GM08714 (cell line): ENCODE measurements around the gene BATF2.
"Not testable (repeated sequence)": the region's sequence is repeated elsewhere in the genome, so short reads cannot be mapped to it uniquely, and the experiment has no call there.

ENCODE experiments used
- H3K4me3 ChIP-seq: fragments of 200-500 bp; sonication (Bioruptor generic); 2 replicates; pipeline ENCODE4 v1.5.1; 2014; ENCODE audit warnings: mild to moderate bottlenecking, low read length, inconsistent platforms
- ZNF274 ChIP-seq: IDR thresholded peaks from 2 replicates; pipeline ENCODE4 v1.6.1; 2012; ENCODE audit warnings: mild to moderate bottlenecking, low read depth, low read length

Gene BATF2

DNA sequence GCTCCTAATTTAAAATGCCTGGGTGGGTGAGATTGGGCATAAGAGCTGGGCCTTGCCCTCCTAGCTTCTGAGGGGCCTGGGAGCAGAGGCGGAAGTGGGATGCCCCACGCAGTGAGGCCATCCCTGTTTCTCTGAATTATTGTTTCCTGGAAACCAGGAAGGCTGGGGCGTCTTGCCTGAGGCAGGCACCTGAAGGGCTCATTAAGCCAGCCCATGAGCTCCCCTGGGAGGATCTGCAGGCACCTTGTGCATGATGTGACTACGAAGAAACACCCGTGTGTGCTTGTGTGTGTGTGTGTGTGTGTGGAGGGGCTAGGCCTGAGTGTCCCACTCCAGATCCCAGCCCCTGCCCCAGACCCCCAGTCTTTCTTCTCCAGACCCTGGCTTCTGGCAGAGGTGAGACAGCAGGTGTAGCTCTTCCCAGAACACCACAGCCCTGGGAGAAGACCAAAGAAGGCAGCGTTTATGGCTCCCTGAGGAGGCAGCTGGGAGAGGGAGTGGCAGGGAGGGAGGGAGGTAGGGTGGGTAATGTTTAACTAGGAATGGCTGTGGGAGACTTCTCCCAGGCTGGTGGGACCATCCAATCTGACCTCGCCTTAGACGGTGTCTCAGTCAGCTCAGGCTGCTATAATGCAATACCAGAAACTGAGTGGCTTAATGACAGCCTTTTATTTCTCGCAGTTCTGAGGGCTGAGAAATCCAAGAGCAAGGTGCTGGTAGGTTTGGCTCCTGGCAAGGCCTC lies 2.1 kb upstream of the BATF2 start:
- H3K4me3 ChIP-seq, result no peak overlapping the region
- TF ChIP-seq ZNF274, result no peak

DNA sequence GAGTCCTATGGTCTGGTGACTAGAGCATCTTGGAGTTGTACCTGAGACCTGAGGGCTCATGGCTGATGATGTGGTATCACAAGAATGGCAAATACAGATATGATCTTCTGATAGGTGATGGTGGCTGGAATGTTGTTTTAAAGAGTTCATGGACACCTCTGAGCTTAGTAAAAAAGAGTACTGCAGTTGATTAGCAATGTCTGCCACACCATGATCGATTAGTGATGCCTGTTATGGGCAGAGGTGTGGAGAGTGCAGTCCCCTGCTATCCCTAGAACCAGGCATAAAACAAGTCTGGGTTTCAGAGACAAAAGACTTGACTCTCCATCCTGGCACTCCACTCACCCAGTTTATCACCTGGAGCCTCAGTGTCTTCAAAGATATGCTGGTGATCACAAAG lies 1.4 kb upstream of the BATF2 start:
- H3K4me3 ChIP-seq, result no peak overlapping the region
- TF ChIP-seq ZNF274, result no peak

DNA sequence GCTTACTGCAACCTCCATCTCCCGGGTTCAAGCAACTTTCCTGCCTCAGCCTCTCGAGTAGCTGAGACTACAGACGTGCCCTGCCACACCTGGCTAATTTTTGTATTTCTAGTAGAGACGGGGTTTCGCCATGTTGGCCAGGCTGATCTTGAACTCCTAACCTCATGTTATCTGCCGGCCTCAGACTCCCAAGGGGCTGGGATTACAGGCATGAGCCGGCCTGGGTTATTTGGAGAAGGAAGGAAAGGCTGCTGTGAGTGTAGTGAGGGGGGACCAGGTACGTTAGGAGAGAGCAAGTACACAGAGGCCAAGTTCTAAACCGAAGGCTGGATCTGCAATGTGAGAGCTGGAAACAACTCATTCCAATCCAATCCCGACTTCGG lies 453 bp downstream of the BATF2 start:
- TF ChIP-seq ZNF274, result no peak
- H3K4me3 ChIP-seq, result no peak overlapping the region

DNA sequence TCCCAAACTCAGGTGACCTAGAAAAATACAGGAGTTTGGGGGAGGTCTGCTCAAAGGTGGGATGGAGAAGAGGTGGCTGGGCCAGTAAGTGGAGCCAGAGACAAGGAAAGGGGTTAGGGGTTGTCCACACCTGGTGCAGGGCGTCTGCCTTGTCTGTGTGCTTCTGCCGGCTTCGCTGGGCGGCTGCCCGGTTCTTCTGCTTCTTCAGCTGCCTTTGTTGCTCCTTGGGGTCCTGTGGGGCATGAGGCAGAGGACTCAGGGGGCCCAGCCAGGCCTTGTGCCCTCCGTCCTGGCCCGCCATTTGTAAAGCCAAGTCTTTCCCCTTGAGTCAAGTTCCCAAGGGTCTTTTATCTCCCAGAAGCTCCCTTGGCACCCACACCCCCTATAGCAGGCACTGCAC lies 2.5 kb downstream of the BATF2 start:
- no peak for TF ChIP-seq ZNF274
- H3K4me3 ChIP-seq, result no peak overlapping the region

DNA sequence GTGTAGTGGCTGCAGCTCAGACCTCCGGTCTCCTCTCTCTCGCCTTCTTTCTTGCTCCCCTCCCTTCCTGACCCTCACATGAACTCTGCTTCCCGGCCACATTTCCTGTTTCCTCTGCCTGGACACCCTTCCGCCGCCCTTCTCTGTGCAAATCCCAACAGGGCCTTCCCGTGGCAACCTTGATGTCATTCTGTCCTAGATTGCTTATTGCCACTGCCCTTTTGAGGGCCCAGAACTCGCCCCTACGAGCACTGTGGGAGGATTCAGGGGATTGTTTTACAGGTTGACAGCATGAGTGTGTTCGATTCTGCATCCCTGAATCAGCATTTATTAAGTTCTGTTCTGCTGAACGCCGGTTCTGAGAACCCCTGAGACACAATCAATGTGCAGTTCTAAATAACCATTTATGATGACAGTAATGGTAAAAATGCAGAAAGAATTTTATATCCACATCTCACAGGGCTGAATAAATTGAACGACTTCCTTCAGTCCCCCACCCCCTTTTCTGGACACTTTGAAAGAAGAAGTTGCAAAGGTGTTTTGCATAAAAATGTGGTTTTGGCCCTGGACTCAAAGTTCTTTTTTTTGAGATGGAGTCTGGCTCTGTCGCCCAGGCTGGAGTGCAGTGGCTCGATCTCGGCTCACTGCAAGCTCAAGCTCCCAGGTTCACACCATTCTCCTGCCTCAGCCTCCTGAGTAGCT lies 6.4 kb downstream of the BATF2 start:
- no peak for TF ChIP-seq ZNF274
- no peak overlapping the region for H3K4me3 ChIP-seq

DNA sequence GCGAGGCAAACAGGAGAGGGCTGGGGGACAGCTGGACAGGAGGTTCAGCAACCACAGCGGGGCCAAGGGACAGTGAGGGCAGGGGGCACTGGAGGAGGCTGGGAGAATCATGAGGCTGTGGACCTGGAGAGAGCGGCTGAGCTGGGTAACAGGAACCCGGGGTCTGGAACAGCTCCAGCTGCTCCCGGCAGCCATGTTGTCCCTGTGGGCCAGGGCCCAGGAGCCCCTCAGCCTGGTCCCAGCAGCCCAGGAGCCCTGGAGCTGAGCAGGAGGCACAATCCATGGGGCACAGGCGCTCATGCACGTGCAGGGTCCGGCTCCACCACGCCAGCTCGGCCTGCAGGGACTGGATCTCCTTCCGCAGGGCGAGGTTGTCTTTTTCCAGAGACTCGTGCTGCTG lies 7.4 kb downstream of the BATF2 start:
- TF ChIP-seq ZNF274, result no peak
- H3K4me3 ChIP-seq, result no peak overlapping the region

DNA sequence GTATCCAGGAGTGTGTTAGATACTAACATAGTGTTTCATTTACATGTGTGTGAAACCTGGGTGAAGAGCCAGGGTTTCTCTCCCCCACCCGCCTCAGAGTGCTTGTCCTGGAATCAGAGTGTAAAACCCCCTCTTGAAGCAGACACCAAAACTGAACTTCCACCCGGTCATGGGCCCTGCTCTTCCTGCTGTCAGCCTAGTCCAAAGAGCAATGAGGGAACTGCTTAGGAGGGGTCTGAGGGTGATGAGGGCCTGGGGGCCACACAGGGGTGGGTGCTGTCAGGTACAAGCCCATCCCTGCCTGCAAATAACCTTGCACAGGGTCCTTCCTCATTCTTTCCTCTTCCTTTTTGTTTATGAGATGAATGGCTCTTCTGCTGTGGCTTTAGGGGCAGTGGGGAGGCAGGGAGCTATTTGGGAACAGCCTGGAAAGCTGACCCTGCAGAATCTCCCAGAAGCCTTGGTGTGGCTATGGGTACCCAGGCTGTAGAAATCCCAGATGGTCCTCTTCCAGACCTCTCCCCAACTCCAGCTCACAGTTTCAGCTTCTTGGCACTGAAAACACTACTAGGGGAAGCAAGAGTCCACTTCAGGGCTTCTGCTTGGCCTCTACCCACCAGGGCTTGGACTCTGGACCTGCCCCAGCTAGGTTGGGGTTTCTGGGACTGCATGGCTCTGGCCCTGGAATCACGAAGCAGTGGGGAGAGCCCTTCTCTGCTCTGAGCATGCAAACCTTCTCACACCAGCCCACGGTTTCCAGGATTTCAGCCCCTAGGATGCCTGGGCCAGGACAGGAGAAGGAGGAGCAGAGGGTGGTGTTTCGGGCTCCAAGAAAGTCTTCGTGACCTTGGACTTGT lies 8.5 kb downstream of the BATF2 start:
- no peak overlapping the region for H3K4me3 ChIP-seq
- no peak for TF ChIP-seq ZNF274

DNA sequence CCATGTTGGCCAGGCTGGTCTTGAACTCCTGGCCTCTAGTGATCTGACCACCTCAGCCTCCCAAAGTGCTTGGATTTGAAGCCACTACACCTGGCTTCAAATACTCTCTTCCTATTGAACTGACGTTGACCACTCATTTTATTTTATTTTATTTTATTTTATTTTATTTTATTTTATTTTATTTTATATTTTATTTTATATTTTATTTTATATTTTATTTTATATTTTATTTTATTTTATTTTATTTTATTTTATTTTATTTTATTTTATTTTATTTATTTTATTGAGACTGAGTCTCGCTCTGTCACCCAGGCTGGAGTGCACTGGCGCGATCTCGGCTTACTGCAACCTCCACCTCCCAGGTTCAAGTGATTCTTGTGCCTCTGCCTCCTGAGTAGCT lies 13.4 kb downstream of the BATF2 start:
- not testable (repeated sequence) for H3K4me3 ChIP-seq

DNA sequence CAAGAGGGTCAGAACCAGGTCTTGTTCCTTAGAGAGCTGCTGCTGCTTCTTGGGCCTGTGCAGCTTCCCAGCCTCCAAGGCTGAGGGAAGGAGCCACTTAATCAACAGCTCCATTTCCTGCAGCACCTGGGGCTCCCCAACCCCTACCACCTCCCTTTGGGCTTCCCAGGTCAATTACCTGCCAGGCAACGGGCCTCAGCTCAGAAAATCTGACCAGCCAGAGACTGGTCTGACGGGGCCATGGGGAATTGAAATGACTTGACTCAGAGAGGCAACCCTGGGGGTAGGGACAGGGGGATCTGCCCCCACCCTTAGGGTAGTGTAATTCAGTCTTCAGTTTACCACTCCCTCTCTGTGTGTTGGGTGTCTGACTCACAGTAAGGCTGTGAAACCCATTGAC lies 20.1 kb downstream of the BATF2 start:
- no peak overlapping the region for H3K4me3 ChIP-seq
- no peak for TF ChIP-seq ZNF274

DNA sequence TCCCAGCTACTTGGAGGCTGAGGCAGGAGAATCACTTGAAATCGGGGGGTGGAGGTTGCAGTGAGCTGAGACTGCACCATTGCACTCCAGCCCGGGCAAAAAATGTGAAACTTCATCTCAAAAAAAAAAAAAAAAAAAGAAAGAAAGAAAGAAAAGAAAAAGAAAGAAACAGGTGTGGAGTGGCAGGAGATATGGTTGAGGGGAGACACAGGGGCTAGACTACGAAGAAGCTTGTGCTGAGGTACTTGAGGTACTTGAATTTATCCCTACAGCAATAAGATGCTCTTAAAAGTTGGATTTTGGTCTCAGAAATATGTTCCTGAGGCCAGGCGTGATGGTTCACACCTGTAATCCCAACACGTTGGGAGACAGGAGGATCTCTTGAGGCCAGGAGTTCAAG lies 22.6 kb downstream of the BATF2 start:
- TF ChIP-seq ZNF274, result no peak

DNA sequence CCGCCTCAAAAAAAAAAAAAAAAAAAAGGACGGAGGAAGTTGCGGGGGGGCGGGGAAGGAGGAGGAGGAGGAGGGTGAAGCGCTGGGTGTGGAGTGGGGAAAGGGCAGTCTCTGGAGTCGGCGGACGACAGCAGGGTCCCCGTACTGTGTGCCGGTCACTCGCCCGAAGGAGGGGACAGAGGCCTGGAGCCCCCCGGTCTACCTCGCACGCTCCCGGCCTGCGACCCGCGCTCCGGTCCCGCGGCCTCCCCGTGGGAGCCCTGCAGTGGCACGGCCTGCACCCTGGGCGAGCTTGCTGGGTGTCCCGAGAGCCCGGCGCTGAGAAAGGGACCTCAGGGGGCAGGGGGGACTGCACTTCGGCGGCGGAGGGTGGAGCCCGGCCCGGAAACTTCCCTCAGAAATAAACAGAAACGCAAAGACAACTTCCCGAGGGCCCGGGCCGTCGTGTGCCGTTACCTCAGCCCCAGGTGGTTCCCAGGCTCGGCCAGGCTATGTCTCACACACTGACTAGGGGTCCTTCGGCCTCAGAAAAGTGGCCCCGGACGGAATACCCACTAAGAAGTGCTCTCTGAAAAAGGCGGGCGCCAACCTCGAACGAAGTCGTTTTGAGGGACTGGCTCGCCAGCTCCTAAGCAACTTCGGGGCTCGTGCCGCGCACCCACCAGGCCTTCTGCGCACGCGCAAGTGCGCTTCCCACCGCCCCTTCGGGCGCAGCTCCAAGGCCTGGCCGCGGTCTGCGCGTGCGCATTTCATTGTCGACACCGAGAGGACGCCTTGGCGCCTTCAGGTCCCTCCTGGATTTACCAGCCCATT lies 25.1 kb downstream of the BATF2 start, which contains the start of gene MAJIN:
Gene MAJIN, minus strand, starts transcription at position 688 of the 813 bp plus-strand sequence. CDS start 12,703 bp downstream, outside the sequence.
- no peak for TF ChIP-seq ZNF274
- peak within 1 kb of the TSS; percentile 2; the same call in 1 of the 2 replicates for H3K4me3 ChIP-seq

More for the DNA sequence above, 22.6 kb downstream of the BATF2 start:
- H3K4me3 ChIP-seq, result no peak overlapping the region

DNA sequence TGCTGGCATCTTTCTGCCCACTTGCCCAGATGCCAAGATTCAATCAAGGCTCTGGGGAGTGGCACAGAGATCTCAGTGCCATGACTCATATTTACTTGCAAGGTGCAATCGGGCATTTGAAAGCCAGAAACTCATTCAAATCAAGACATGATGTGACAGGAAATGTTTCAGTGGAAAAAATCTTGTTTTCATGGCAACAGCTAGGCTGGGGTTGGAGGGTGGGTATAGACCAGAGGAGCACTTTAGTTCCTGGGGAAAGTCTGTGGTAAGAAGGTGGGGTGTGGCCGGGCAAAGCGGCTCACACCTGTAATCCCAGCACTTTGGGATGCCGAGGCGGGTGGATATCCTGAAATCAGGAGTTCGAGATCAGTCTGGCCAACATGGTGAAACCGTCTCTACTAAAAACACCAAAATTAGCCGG lies 26.0 kb downstream of the BATF2 start:
- TF ChIP-seq ZNF274, result no peak
- no peak overlapping the region for H3K4me3 ChIP-seq

DNA sequence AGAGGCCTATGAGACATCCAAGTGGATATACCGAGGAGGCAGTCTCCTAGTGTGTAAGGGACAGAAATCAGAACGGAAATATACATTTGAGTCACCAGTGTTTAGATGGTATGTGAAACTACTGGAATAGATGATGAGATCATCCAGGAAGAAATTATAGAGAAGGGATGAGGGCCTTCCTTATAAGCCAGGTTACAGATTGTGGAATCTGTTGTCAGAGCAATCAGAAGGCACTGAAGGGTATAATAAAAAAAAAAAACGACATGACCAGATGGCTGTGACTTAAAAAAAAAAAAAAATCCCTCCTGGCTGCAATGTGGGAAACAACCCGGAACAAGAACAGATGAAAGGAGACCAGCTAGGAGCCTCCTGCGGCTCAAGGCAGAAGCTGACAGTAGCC lies 27.6 kb downstream of the BATF2 start:
- no peak for TF ChIP-seq ZNF274
- H3K4me3 ChIP-seq, result no peak overlapping the region

DNA sequence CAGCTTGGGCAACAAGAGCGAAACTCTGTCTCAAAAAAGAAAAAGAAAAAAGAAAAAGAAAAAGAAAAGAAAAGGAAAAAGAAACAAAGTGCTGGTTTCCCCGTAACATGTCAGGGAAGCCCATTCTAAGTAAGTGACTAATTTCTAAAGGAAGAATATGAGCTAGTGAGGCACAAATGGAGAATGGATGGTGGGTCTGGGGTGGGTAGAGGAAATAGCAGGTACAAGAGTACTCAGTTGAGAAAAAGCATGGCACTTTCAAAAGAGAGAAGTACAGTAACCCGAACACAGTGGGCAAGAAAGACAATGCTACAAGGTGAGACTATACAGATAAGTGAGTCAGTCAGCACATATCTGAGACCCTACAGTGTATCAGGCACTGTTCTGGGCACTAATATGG lies 29.4 kb downstream of the BATF2 start:
- no peak overlapping the region for H3K4me3 ChIP-seq
- TF ChIP-seq ZNF274, result no peak
